A204.1 (cell line): ENCODE measurements around the gene CERS6.

Source experiments
- FAIRE-seq: peaks from 2 replicates; lab custom pipeline; 2012; peaks lifted over from hg19 to GRCh38; lab: Jason Lieb, UNC

CERS6 gene

GRCh38 chr2:168445960-168446359 is 10.1 kb upstream of the CERS6 start:
- no peak for FAIRE-seq

- FAIRE-seq: no peak
These were observed 7.1 kb upstream of the CERS6 start for GRCh38 chr2:168448980-168449379.

DNA sequence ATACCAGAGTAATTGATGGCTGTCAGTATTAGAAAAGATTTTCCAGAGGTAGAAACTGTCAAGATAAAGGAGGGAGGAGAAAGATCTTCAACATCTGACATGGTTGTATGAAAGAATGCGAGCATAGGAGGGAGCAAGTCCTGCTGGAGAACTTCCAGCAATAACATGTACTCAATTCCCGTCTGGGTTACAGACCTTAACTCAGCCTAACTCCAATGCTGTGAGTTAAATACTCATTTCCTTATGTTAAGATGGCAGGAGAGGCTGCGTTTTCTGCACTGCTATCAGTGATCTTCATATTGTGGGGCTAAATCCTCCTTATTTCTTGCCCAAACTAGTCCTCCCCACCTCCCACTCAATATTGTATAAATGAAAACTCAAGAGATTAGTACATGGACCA is 6.7 kb upstream of the CERS6 start:
- FAIRE-seq: no peak

- FAIRE-seq: no peak
These were observed 5.9 kb upstream of the CERS6 start for GRCh38 chr2:168450171-168450570.

- no peak for FAIRE-seq
These were observed 5.3 kb upstream of the CERS6 start for GRCh38 chr2:168450732-168451131.

GRCh38 chr2:168452781-168453180 is 3.3 kb upstream of the CERS6 start:
- no peak for FAIRE-seq

GRCh38 chr2:168453404-168453803 is 2.7 kb upstream of the CERS6 start:
- no peak for FAIRE-seq

DNA sequence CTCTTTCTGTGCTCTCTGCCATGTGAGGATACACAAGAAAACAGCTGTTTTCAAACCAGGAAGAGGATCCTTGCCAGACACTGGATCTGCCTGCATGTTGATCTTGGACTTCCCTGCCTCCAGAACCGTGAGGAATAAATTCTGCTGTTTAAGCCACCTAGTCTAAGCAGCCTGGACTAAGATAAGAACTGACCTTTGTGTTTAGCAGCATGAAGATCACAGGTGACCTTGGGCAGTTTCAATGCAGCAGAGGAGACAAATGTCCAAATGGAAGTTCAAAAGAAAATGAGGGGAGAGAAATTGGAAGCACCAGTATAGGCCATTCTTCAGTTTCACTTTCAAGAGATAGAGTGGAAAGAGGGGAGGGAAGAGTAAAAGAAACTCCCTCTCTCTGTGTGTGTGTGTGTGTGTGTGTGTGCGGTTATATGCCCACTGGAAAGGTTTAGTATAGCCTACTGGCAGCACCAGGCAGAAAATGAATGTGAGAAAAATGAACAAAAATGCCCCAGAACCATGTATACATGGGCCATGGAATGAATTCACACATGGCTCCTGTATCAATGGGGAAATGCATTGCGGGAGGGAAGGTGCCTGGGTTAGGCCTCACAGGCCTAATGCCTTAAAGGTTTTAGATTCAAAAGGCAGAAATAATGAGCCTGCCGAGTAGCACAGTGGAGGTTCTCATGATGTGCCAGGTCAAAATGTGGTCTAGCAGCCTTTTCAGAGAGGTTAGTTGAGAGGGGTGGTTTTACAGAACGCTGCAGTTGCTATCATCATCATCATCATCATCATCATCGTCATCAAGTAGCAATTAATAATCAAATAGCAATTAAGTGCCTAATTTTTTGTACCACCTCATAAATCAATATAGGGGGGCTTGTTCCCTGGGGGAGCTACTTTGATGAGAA is 1.1 kb upstream of the CERS6 start:
- FAIRE-seq: no peak

GRCh38 chr2:168456521-168457189 is 583 bp downstream of the CERS6 start:
- FAIRE-seq: no peak

DNA sequence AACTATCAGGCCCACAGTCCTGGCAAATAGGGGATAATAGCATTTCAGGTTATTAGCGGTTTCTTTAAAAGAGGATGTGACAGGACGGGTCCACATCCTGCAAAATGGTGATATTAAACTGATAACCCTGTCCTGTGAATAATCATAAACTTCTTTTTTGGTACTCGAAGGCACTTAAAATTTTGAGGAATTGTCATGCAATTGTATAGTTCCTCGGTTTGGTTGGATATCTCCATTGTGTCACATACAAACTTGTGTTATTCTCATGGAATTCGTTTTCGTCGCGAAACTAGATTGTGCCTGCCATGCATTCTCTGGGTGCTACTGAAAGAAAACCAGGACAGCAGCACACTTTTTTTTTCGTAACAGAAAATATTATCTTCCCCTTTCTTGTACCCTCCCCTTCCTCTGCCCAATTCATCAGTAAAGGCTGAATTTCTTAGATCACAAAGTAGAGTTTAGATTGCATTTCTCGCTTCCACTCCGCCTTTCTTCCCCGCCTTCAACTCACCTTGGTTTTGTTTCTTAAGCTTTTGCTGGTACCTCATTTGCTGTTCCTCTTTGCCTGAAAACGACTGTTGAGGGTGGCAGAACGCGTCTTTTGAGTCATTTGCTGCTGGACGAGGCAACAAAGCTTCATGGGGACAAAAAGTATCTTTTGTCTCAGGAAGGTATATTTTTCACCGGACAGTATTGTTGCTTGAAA is 1.3 kb downstream of the CERS6 start:
- FAIRE-seq: no peak

GRCh38 chr2:168458139-168458538 is 2.1 kb downstream of the CERS6 start:
- FAIRE-seq: no peak

DNA sequence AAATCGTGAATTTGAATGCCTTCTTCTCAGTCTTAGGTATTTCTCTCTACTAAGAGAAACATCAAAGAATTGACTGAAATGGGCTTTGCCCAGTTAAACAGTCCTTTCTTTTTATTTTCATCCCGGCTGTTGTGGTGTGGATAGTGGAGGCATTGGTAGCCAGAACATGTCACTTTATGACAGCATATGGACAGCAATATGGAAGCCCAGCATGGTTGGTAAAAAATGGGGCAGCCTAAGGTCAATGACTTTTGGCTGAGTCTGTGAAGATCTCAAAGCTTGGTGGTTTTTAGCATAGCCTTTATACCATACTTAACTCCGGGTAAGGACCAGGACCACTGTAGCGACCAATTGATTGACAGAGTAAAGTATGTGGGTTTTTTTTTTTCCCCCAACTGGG is 3.2 kb downstream of the CERS6 start:
- FAIRE-seq: no peak

DNA sequence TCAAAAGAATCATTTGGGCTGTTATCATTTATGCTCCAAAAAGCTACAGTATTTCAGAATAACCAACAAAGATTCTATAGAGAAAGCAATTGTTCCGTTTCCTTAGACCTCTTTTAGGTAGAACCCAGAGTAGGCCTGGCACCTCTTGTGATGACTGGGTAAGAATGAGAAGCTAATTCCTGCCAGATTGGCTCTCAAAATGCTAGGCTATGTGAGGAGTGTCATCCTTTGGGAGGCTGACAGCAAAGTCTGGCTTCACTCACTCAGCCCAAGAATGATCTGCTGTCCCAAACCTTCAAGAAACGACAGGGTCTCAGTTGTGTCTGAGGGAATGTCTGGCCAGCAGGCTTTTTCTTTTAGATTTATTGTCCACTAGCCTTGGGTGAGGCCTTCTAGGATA is 4.5 kb downstream of the CERS6 start:
- no peak for FAIRE-seq

DNA sequence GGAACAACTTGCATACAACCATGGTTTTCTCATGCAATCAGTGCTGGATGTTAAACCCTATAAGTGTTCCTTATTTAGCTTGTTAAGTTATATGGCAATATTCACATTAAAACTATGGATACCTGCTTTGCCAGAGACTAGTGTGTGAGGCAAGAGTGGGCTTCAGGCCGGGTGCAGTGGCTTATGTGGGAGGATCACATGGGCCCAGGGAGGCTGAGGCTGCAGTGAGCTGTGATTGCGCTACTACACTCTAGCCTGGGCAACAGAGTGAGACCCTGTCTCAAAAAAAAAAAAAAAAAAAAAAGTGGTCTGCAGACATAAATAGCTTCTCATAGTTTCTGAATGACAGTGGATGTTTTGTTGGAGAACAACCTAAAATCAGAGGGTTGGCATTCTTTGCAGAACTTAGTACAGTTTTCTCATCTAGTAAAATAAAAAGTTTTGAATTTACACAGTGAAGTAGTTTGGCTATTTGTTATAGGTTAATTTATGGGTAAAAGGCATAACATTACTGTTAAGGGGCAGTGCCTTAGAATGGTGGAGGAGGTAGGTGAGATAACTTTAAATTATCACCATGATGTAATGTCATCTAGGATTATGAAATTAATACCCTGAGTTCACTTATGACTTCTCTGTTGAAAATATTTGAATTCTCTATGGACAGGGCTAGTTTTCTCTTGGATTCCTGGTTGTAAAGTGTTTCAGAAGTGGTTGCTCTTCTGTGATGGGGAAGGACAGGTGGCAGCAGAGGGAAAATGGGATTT is 5.3 kb downstream of the CERS6 start:
- FAIRE-seq: no peak

DNA sequence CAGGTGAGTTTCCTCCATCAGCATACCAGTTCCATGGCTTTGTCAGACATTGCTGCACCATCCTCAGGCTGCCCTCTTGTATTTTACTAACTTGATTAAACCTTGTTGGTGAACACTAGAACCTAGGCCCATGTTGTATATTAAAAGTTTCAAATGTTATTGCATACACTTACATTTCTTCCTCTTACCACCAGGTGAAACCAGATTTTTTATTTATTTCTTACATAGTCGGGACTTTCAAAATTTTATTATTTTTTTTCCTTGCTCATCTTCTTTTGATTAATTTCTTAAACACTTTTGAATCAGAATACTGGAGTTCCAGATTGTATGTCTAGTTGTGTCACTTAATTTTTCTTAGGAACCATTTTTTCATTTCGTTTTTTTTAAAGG is 5.9 kb downstream of the CERS6 start:
- FAIRE-seq: no peak

GRCh38 chr2:168462543-168463045 is 6.5 kb downstream of the CERS6 start:
- no peak for FAIRE-seq

DNA sequence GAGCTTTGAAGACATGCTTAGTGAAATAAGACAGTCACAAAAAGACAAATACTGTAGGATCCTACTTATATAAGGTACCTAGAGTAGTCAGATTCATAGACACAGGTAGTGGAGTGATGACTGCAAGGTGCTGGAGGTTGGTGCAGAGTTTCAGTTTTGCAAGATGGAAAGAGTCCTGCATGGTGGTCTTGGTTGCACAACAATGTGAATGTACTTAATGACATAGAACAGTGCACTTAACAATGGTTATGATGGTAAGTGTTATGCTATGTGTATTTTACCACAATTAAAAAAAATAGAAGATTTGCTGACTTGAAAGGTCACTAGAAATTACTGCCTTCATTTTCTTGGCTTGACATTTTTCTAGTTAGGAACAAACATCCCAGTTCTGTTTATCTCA is 9.5 kb downstream of the CERS6 start:
- no peak for FAIRE-seq

GRCh38 chr2:168466190-168466737 is 10.2 kb downstream of the CERS6 start:
- no peak for FAIRE-seq

DNA sequence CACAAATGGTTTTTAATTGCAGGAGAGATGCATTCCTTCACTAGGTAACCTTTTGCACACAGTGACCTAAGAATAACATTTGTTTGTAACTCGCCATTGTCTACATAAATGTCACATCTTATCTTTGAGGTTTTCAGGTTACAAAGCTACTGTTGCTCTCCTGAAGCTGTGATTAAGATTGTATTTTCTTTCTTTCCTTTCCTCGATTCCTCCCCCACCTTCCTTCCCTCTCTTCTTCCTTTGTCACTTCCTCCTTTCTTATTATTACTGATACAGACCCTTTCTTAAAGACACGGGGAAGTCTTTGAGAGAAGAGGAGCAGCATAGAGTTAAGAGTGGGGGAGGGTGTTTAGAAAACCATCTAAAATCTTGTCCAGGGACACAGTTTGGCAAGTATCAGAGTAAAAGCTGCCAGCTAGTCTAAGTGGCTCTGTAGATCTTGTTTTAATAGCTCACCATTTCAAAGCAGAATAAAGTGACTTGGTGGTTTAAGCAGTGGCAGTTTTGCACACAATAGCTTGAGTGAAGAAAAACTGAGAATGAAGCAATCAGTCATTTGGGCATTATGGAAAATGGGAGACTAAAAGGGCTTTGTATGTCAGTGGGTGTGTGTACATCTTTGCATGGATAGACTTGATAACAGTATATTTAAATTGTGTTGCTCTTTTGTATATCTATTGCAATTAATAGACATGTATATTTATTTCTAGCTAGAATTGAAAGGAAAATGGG is 10.9 kb downstream of the CERS6 start:
- FAIRE-seq: no peak

DNA sequence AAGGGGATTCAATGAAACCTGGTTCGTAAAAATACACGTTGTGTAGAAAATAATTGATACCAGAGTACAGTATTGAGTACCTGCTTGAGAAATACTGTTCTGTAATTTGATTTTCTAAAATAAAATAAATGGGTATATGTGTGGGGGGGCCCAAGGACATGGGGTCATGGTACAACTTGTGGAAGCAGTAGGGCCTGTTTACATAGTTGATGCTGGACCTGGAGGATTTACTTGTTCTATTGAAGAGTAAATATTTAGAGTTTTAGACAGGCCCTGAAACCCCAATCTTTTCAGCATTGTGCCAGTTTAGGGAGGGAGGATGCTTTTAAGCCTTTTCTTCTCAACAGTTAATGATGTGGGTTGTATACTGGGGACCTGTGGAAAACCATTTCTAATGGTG is 11.7 kb downstream of the CERS6 start:
- FAIRE-seq: no peak

DNA sequence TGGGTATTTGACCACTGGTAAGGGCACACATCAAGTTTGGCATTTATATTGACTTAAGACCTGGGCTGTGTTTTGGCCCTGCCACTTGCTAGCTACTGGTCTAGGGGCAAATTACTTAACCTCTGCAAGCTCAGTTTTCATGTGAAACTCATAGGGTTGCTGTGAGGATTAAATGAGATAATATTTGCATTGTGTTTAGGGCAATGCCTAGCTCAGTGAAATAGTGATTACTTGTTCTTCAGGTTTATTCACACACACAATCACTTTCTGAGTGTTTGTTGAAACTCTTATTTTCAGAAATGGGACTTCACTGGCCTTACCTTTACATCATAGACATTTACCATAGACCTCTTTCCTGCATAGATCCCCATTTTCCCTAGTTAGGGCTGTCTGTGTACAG is 12.3 kb downstream of the CERS6 start:
- FAIRE-seq: no peak
